ENCODE results near the gene DNLZ. TPM values are rescaled to one million over a fixed set of nuclear protein-coding genes. Genes with fewer than 3 reads are reported as not detected.
"Not testable (repeated sequence)": the region's sequence is repeated elsewhere in the genome, so short reads cannot be mapped to it uniquely, and the experiment has no call there.

Gene DNLZ
- total RNA-seq, 1 donor from 2014 or later: 4.1 TPM

GRCh38 chr9:136329636-136330405 is 33.7 kb downstream of the DNLZ start:
- DNase-seq: no peak

- no peak for DNase-seq
Observed at GRCh38 chr9:136329211-136329627, 34.3 kb downstream of the DNLZ start.

GRCh38 chr9:136328622-136329041 is 34.9 kb downstream of the DNLZ start:
- DNase-seq: no peak

GRCh38 chr9:136328011-136328621 is 35.4 kb downstream of the DNLZ start:
- DNase-seq: no peak

- DNase-seq: no peak
Observed at GRCh38 chr9:136327304-136327974, 36.1 kb downstream of the DNLZ start, which contains the start of gene GPSM1. TSS of gene GPSM1 (plus strand) at chr9:136327539. CDS start at chr9:136327696, 157 bp downstream.

- no peak for DNase-seq
Observed at GRCh38 chr9:136326761-136327303, 36.7 kb downstream of the DNLZ start.

GRCh38 chr9:136326061-136326760 is 37.3 kb downstream of the DNLZ start:
- no peak for DNase-seq

GRCh38 chr9:136325358-136325757 is 38.2 kb downstream of the DNLZ start:
- no peak for DNase-seq

- DNase-seq: no peak
Observed at GRCh38 chr9:136324501-136325300, 38.8 kb downstream of the DNLZ start.

- DNase-seq: no peak
Observed at GRCh38 chr9:136323371-136323789, 40.2 kb downstream of the DNLZ start.

GRCh38 chr9:136322756-136323330 is 40.7 kb downstream of the DNLZ start:
- no peak for DNase-seq

GRCh38 chr9:136321561-136321960 is 42.0 kb downstream of the DNLZ start:
- no peak for DNase-seq

GRCh38 chr9:136320972-136321371 is 42.6 kb downstream of the DNLZ start:
- DNase-seq: not testable (repeated sequence)

- DNase-seq: not testable (repeated sequence)
Observed at GRCh38 chr9:136319955-136320354, 43.6 kb downstream of the DNLZ start.

GRCh38 chr9:136319244-136319643 is 44.3 kb downstream of the DNLZ start:
- not testable (repeated sequence) for DNase-seq

GRCh38 chr9:136318776-136319241 is 44.7 kb downstream of the DNLZ start:
- no peak for DNase-seq

- no peak for DNase-seq
Observed at GRCh38 chr9:136318111-136318775, 45.3 kb downstream of the DNLZ start.

- DNase-seq: no peak
Observed at GRCh38 chr9:136317695-136318094, 45.8 kb downstream of the DNLZ start.

- DNase-seq: no peak
Observed at GRCh38 chr9:136316896-136317676, 46.5 kb downstream of the DNLZ start.
